Measurements from ENCODE around the gene AUNIP.

The AUNIP gene

GRCh38 chr1:25907601-25908000 lies 48.3 kb upstream of the AUNIP start:
- H3K4me2 ChIP-seq (ENCODE audit: low read depth, low read length, poor library complexity, severe bottlenecking), result no peak overlapping the region
- no peak for TF ChIP-seq CTCF (IDR thresholded peaks at IDR 0.05; ENCODE audit: insufficient read depth, low read length, poor library complexity, severe bottlenecking)
- no peak for TF ChIP-seq EZH2phosphoT487 (conservative IDR thresholded peaks at IDR 0.05; ENCODE audit: low read length)
- H3K9ac ChIP-seq (ENCODE audit: low read length), result no peak overlapping the region
- no peak overlapping the region for H3K4me3 ChIP-seq (ENCODE audit: insufficient read depth, low read length, poor library complexity, severe bottlenecking)
- no peaks in the 10 kb centered on the region for H3K27me3 ChIP-seq (ENCODE audit: low read length)
- peaks cover 21% of the 10 kb centered on the region for H3K36me3 ChIP-seq (ENCODE audit: low read length)
- no peaks in the 10 kb centered on the region for H3K9me2 ChIP-seq (replicated peaks; ENCODE audit: insufficient read depth, low read length)
- peak overlapping the region; percentile 89 for H2AFZ ChIP-seq (ENCODE audit: low read depth, low read length, severe bottlenecking)
- no peak overlapping the region for H3K27ac ChIP-seq (ENCODE audit: low read depth, low read length)
- H3F3A ChIP-seq (ENCODE audit: insufficient read depth), result peaks cover 15% of the 10 kb centered on the region; the same call in 1 of the 2 replicates
- H3K9me3 ChIP-seq (ENCODE audit: insufficient read depth, low read length), result no peaks in the 10 kb centered on the region
- H3K79me2 ChIP-seq (ENCODE audit: insufficient read depth, low read length), result peaks cover 27% of the 10 kb centered on the region
- H4K20me1 ChIP-seq (ENCODE audit: low read depth, low read length), result peaks cover 14% of the 10 kb centered on the region; the same call in 1 of the 2 replicates

- TF ChIP-seq CTCF (IDR thresholded peaks at IDR 0.05; ENCODE audit: insufficient read depth, low read length, poor library complexity, severe bottlenecking) (no peak), EZH2phosphoT487 (conservative IDR thresholded peaks at IDR 0.05; ENCODE audit: low read length) (no peak)
- peaks cover 29% of the 10 kb centered on the region for H3K79me2 ChIP-seq (ENCODE audit: insufficient read depth, low read length)
- peak overlapping the region; percentile 76 for H3K9ac ChIP-seq (ENCODE audit: low read length)
- H3K4me2 ChIP-seq (ENCODE audit: low read depth, low read length, poor library complexity, severe bottlenecking), result peak overlapping the region; percentile 65
- H4K20me1 ChIP-seq (ENCODE audit: low read depth, low read length), result peaks cover 14% of the 10 kb centered on the region; the same call in 1 of the 2 replicates
- H3F3A ChIP-seq (ENCODE audit: insufficient read depth), result peaks cover 18% of the 10 kb centered on the region; the same call in 1 of the 2 replicates
- no peaks in the 10 kb centered on the region for H3K9me2 ChIP-seq (replicated peaks; ENCODE audit: insufficient read depth, low read length)
- no peaks in the 10 kb centered on the region for H3K9me3 ChIP-seq (ENCODE audit: insufficient read depth, low read length)
- H3K27ac ChIP-seq (ENCODE audit: low read depth, low read length), result no peak overlapping the region
- no peaks in the 10 kb centered on the region for H3K27me3 ChIP-seq (ENCODE audit: low read length)
- H3K4me3 ChIP-seq (ENCODE audit: insufficient read depth, low read length, poor library complexity, severe bottlenecking), result peak overlapping the region; percentile 87
- H3K36me3 ChIP-seq (ENCODE audit: low read length), result peaks cover 30% of the 10 kb centered on the region
- peak overlapping the region; percentile 89 for H2AFZ ChIP-seq (ENCODE audit: low read depth, low read length, severe bottlenecking)
Measured at GRCh38 chr1:25906644-25907300, 47.5 kb upstream of the AUNIP start.

GRCh38 chr1:25905680-25906643 lies 46.7 kb upstream of the AUNIP start, which contains the start of gene STMN1:
TSS of gene STMN1 (minus strand) at chr1:25906419. CDS start at chr1:25904676, 1,743 bp downstream.
- Histone ChIP-seq H3K4me3 (ENCODE audit: insufficient read depth, low read length, poor library complexity, severe bottlenecking) (peak within 1 kb of the TSS; percentile 87), H3K9ac (ENCODE audit: low read length) (peak within 1 kb of the TSS; percentile 76), H3K36me3 (ENCODE audit: low read length) (peaks cover 37% of the 10 kb centered on the region), H3K27me3 (ENCODE audit: low read length) (no peaks in the 10 kb centered on the region), H3F3A (ENCODE audit: insufficient read depth) (peaks cover 24% of the 10 kb centered on the region; the same call in 1 of the 2 replicates), H2AFZ (ENCODE audit: low read depth, low read length, severe bottlenecking) (peak within 1 kb of the TSS; percentile 89), H4K20me1 (ENCODE audit: low read depth, low read length) (peaks cover 14% of the 10 kb centered on the region; the same call in 1 of the 2 replicates), H3K27ac (ENCODE audit: low read depth, low read length) (peak within 1 kb of the TSS; percentile 88), H3K9me3 (ENCODE audit: insufficient read depth, low read length) (no peaks in the 10 kb centered on the region), H3K9me2 (replicated peaks; ENCODE audit: insufficient read depth, low read length) (no peaks in the 10 kb centered on the region), H3K79me2 (ENCODE audit: insufficient read depth, low read length) (peaks cover 29% of the 10 kb centered on the region), H3K4me2 (ENCODE audit: low read depth, low read length, poor library complexity, severe bottlenecking) (peak within 1 kb of the TSS; percentile 84)
- no peak for TF ChIP-seq EZH2phosphoT487 (conservative IDR thresholded peaks at IDR 0.05; ENCODE audit: low read length)
- TF ChIP-seq CTCF (IDR thresholded peaks at IDR 0.05; ENCODE audit: insufficient read depth, low read length, poor library complexity, severe bottlenecking), result no peak
